Fibroblast of pulmonary artery (primary cell): ENCODE data around the gene C1QA.
A peak's percentile ranks its signal among the peaks of the same experiment; 100 is the strongest.

Source experiments
- DNase-seq: peaks from one replicate; pipeline ENCODE4 v3.0.0-alpha.2; 2010; ENCODE audit warnings: low read depth
- H3K4me3 ChIP-seq: replicated peaks from 2 replicates; pipeline ENCODE4 v1.5.1; 2011; ENCODE audit warnings: low read depth, mild to moderate bottlenecking, control low read depth, low read length, moderate library complexity
- CTCF ChIP-seq: IDR thresholded peaks from 2 replicates; pipeline ENCODE4 v1.5.1; 2011; ENCODE audit warnings: mild to moderate bottlenecking, control low read depth, low read length, inconsistent platforms; ENCODE audit errors: missing control alignments

The C1QA gene

GRCh38 chr1:22619252-22619651 is 17.2 kb upstream of the C1QA start:
- DNase-seq, result no peak
- no peak overlapping the region for H3K4me3 ChIP-seq
- no peak for TF ChIP-seq CTCF

GRCh38 chr1:22619798-22620197 is 16.6 kb upstream of the C1QA start:
- no peak overlapping the region for H3K4me3 ChIP-seq
- TF ChIP-seq CTCF, result no peak
- no peak for DNase-seq

- H3K4me3 ChIP-seq, result no peak overlapping the region
- TF ChIP-seq CTCF, result no peak
These were observed 14.7 kb upstream of the C1QA start for GRCh38 chr1:22621761-22622160.

GRCh38 chr1:22625262-22625925 is 11.0 kb upstream of the C1QA start:
- peak; percentile 28 for DNase-seq
- H3K4me3 ChIP-seq, result no peak overlapping the region
- TF ChIP-seq CTCF, result no peak

More at GRCh38 chr1:22621761-22622160, 14.7 kb upstream of the C1QA start:
- no peak for DNase-seq

GRCh38 chr1:22626237-22627157 is 9.9 kb upstream of the C1QA start:
- TF ChIP-seq CTCF, result no peak
- DNase-seq, result no peak
- H3K4me3 ChIP-seq, result no peak overlapping the region

- TF ChIP-seq CTCF, result no peak
- H3K4me3 ChIP-seq, result no peak overlapping the region
- no peak for DNase-seq
These were observed 9.1 kb upstream of the C1QA start for GRCh38 chr1:22627331-22627730.
